Natural killer cell (primary cell): ENCODE measurements around the gene OSBPL10. TPM values are rescaled to one million over a fixed set of nuclear protein-coding genes. Genes with fewer than 3 reads are reported as not detected.

Experiments used
- ATAC-seq, 3 donors: fragments of 150-1000 bp in 2 of 3; fragments of 200-7000 bp in 1 of 3; cut with Tn5 transposase; 1 replicate in 1 of 3; 2 replicates in 2 of 3; pipeline ENCODE4 v1.10.0; 2021; ENCODE audit warnings: mild to moderate bottlenecking in 2 of 3, moderate library complexity in 2 of 3
- DNase-seq, 2 donors: peaks; one replicate each; pipeline versions ENCODE4 v3.0.0 to v3.0.0-alpha.2; 2013 to 2021; ENCODE audit warnings: mixed read lengths in 1 of 2
- H3K27ac ChIP-seq: one replicate; pipeline ENCODE4 v1.5.1; 2013; ENCODE audit warnings: mild to moderate bottlenecking, low read length
- H3K27me3 ChIP-seq: one replicate; pipeline ENCODE4 v1.6.1; 2013; ENCODE audit warnings: low read length; ENCODE audit not compliant: control insufficient read depth, insufficient read depth
- H3K36me3 ChIP-seq: one replicate; pipeline ENCODE4 v1.6.1; 2013; ENCODE audit warnings: low read length; ENCODE audit not compliant: control insufficient read depth, insufficient read depth
- H3K4me1 ChIP-seq: one replicate; pipeline ENCODE4 v1.6.1; 2013; ENCODE audit warnings: low read length; ENCODE audit not compliant: control insufficient read depth, insufficient read depth
- H3K4me3 ChIP-seq: one replicate; pipeline ENCODE4 v1.5.1; 2013; ENCODE audit warnings: low read length
- H3K9me3 ChIP-seq: one replicate; pipeline ENCODE4 v1.6.1; 2013; ENCODE audit warnings: low read length; ENCODE audit not compliant: control insufficient read depth, insufficient read depth
- H3K27ac Mint-ChIP-seq, 2 donors: one replicate each; pipeline ENCODE4 v1.8.0; 2022; ENCODE audit warnings: mild to moderate bottlenecking in 2 of 2, mixed read lengths in 2 of 2, moderate library complexity in 1 of 2
- H3K27me3 Mint-ChIP-seq, 2 donors: one replicate each; pipeline ENCODE4 v1.8.0; 2022; ENCODE audit warnings: low read depth in 2 of 2, mixed read lengths in 2 of 2
- H3K36me3 Mint-ChIP-seq: one replicate; pipeline ENCODE4 v1.8.0; 2022; ENCODE audit warnings: mixed read lengths
- H3K4me1 Mint-ChIP-seq, 2 donors: one replicate each; pipeline ENCODE4 v1.8.0; 2022; ENCODE audit warnings: mixed read lengths in 2 of 2
- H3K4me3 Mint-ChIP-seq: one replicate; pipeline ENCODE4 v1.8.0; 2022; ENCODE audit warnings: mild to moderate bottlenecking, moderate library complexity, mixed read lengths
- H3K9me3 Mint-ChIP-seq, 2 donors: one replicate each; pipeline ENCODE4 v1.8.0; 2022; ENCODE audit warnings: mixed read lengths in 2 of 2
- WGBS: methylation state at CpG from one replicate; pipeline ENCODE4 v1.1.7; 2013; ENCODE audit warnings: missing lambda C conversion rate; ENCODE audit not compliant: insufficient coverage; 5-methylcytosine and 5-hydroxymethylcytosine counted together
- intact Hi-C: fragments of 100-400 bp; cut with micrococcal nuclease; formaldehyde crosslinking; loops from one replicate; pipeline ENCODE4 v1.14.2; 2022
- total RNA-seq, 4 donors: library from RNA; stranded (reverse); fragments of 120-200 nt in 1 of 4; gene quantifications; one replicate each; pipeline versions ENCODE4 v1.2.3 to v1.2.4, GENCODE V29; 2013 to 2022
- TF ChIP-seq, protein P1 (sequence below): fragments of 200-600 bp; IDR thresholded peaks from one replicate; pipeline ENCODE4 v1.8.0; 2022; ENCODE audit warnings: antibody characterized with exemption

OSBPL10 gene
- total RNA-seq, 3 donors from 2014 or later (not counting 1 experiment from before 2014, with no cell fraction given), result 1.00 to 3.6 (median 1.6) TPM

DNA sequence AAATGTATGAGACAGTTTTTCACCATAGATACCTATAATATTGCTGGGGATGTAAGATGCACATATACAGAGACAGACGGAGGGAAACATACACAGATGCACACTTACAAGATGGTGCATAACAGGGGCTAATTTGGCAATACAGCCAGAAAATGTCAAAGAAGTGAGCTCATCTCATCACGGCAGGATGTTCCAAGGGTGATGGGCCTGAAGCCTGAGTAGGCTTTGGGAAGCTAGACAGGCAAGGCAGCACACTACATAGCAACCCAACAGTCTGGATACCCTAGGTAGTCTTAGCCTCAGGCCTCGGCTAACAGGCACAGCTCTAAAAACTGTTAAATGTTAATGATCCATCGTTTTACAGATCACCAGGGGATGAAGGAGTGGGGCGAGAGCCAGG is 148.5 kb downstream of the OSBPL10 start:
- Mint-ChIP-seq H3K36me3 (no peaks in the 10 kb centered on the region), H3K4me1 (no peaks in the 10 kb centered on the region), H3K27me3 (peaks cover 7 to 20% of the 10 kb centered on the region in 2 donors), H3K9me3 (no peaks in the 10 kb centered on the region), H3K27ac (no peak overlapping the region), H3K4me3 (no peak overlapping the region)
- 88% methylated on average over 5 of the region's 5 CpGs for WGBS
- no peaks in the 10 kb centered on the region for H3K9me3 ChIP-seq
- ATAC-seq, result no peak
- H3K4me1 ChIP-seq, result no peaks in the 10 kb centered on the region
- H3K36me3 ChIP-seq, result no peaks in the 10 kb centered on the region
- H3K27me3 ChIP-seq, result no peaks in the 10 kb centered on the region
- no peak for DNase-seq
- TF ChIP-seq, protein P1, sequence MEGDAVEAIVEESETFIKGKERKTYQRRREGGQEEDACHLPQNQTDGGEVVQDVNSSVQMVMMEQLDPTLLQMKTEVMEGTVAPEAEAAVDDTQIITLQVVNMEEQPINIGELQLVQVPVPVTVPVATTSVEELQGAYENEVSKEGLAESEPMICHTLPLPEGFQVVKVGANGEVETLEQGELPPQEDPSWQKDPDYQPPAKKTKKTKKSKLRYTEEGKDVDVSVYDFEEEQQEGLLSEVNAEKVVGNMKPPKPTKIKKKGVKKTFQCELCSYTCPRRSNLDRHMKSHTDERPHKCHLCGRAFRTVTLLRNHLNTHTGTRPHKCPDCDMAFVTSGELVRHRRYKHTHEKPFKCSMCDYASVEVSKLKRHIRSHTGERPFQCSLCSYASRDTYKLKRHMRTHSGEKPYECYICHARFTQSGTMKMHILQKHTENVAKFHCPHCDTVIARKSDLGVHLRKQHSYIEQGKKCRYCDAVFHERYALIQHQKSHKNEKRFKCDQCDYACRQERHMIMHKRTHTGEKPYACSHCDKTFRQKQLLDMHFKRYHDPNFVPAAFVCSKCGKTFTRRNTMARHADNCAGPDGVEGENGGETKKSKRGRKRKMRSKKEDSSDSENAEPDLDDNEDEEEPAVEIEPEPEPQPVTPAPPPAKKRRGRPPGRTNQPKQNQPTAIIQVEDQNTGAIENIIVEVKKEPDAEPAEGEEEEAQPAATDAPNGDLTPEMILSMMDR, result no peak
- intact Hi-C loops, result no loop called here
- H3K27ac ChIP-seq, result no peak overlapping the region
- H3K4me3 ChIP-seq, result no peak overlapping the region

DNA sequence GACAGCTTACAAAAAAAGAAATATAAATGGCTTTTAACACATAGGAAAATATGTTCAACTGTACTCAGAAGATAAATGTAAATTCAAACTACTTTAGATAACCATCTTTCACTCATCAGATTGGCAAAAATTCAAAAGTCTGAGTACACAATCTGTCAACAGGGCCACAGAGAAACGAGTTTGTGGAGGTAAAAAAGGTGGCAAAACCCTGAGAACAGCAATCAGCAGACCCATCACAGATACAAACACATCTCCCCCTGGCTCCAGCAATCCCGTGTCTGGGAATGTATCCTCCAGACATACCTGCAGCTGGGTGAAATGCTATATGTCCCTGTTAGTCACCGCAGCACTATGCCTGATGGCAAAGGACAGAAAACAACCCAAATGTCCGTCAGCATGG is 149.5 kb downstream of the OSBPL10 start:
- ATAC-seq (no peak), DNase-seq (no peak)
- Histone ChIP-seq H3K4me3 (no peak overlapping the region), H3K36me3 (no peaks in the 10 kb centered on the region), H3K4me1 (no peaks in the 10 kb centered on the region), H3K9me3 (no peaks in the 10 kb centered on the region), H3K27me3 (no peaks in the 10 kb centered on the region), H3K27ac (no peak overlapping the region)
- H3K27me3 Mint-ChIP-seq, result peaks cover 5 to 21% of the 10 kb centered on the region in 2 donors
- H3K9me3 Mint-ChIP-seq, result no peaks in the 10 kb centered on the region
- intact Hi-C loops, result no loop called here
- H3K4me3 Mint-ChIP-seq, result no peak overlapping the region
- H3K27ac Mint-ChIP-seq, result no peak overlapping the region
- TF ChIP-seq, protein P1, result no peak
- WGBS, result 86% methylated on average over 4 of the region's 4 CpGs
- no peaks in the 10 kb centered on the region for H3K36me3 Mint-ChIP-seq
- H3K4me1 Mint-ChIP-seq, result no peaks in the 10 kb centered on the region

DNA sequence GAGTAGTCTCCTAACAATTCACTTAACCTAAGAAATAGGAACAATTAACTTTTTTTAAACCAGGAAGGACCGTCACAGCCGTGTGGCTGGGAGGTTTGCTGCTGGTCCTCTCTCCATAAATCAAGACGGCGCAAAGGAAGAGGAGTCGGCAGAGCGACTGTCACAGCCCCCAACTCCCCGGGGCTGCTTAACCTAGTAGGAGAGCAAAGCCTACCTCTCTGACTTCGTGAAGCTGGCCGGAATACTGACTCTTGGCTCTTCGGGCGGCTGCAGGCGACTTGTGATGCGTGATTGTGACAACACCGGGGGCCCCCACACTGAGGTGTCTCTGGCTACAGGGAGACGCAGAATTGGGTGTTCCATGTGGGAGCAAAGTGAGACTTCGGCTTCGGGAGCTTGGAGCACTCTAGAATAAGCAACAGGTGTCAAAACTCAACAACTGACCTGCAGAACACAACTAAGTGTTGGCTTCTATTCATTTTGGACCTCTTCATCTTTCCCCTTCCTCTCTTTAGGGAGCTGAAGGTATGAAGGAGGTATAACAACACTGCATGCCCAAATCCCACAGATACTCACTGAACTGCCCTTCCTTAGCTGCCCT is 151.1 kb downstream of the OSBPL10 start:
- no peak for DNase-seq

More for the DNA sequence above, 151.1 kb downstream of the OSBPL10 start:
- no peaks in the 10 kb centered on the region for H3K4me1 ChIP-seq
- intact Hi-C loops, result no loop called here
- H3K27me3 Mint-ChIP-seq, result peaks cover 4 to 18% of the 10 kb centered on the region in 2 donors
- H3K4me3 ChIP-seq, result no peak overlapping the region
- H3K36me3 ChIP-seq, result no peaks in the 10 kb centered on the region
- H3K9me3 Mint-ChIP-seq, result no peaks in the 10 kb centered on the region
- H3K4me3 Mint-ChIP-seq, result no peak overlapping the region
- ATAC-seq, result no peak
- no peaks in the 10 kb centered on the region for H3K27me3 ChIP-seq
- no peaks in the 10 kb centered on the region for H3K36me3 Mint-ChIP-seq
- TF ChIP-seq, protein P1, result no peak
- H3K27ac Mint-ChIP-seq, result no peak overlapping the region
- H3K9me3 ChIP-seq, result no peaks in the 10 kb centered on the region
- no peak overlapping the region for H3K27ac ChIP-seq
- 80% methylated on average over 17 of the region's 17 CpGs for WGBS
- H3K4me1 Mint-ChIP-seq, result no peaks in the 10 kb centered on the region
